ENCODE results near the gene C12orf43. TPM values are rescaled to one million over a fixed set of nuclear protein-coding genes. Genes with fewer than 3 reads are reported as not detected.

The C12orf43 gene
- total RNA-seq, 1 donor from 2014 or later = 12.8 TPM

- no peaks in the 10 kb centered on the region for H3K79me2 ChIP-seq (ENCODE audit: low read depth)
- Mint-ChIP-seq H3K4me3 (no peak overlapping the region), H3K9me3 (no peaks in the 10 kb centered on the region), H3K27ac (peak overlapping the region; percentile 13), H3K27me3 (ENCODE audit: insufficient read depth, low read depth) (peaks cover 7% of the 10 kb centered on the region), H3K36me3 (no peaks in the 10 kb centered on the region), H3K4me1 (peaks cover 15% of the 10 kb centered on the region)
- no peaks in the 10 kb centered on the region for H3K27me3 ChIP-seq
- no peaks in the 10 kb centered on the region for H3F3A ChIP-seq (ENCODE audit: low read depth)
- no peak overlapping the region for H3K4me3 ChIP-seq
- no peaks in the 10 kb centered on the region for H3K9me3 ChIP-seq (ENCODE audit: low read depth)
- no peak overlapping the region for H2AFZ ChIP-seq (replicated peaks)
- H3K36me3 ChIP-seq = no peaks in the 10 kb centered on the region
- no peak for DNase-seq (ENCODE audit: low spot score)
- no peak overlapping the region for H3K27ac ChIP-seq
- no peak overlapping the region for H3K9ac ChIP-seq
- TF ChIP-seq EZH2phosphoT487 (IDR thresholded peaks at IDR 0.05) (no peak), EZH2 (IDR thresholded peaks at IDR 0.05) (no peak), CTCF (IDR thresholded peaks at IDR 0.05) (no peak)
- no peaks in the 10 kb centered on the region for H4K20me1 ChIP-seq (ENCODE audit: low read depth)
- H3K4me2 ChIP-seq = no peak overlapping the region
- no peaks in the 10 kb centered on the region for H3K4me1 ChIP-seq
Measured at GRCh38 chr12:120962532-120963020, 53.7 kb downstream of the C12orf43 start.

GRCh38 chr12:120961604-120962531 is 54.4 kb downstream of the C12orf43 start:
- Histone ChIP-seq H3K9ac (no peak overlapping the region), H4K20me1 (ENCODE audit: low read depth) (no peaks in the 10 kb centered on the region), H3K27ac (no peak overlapping the region), H3K4me2 (no peak overlapping the region), H3F3A (ENCODE audit: low read depth) (no peaks in the 10 kb centered on the region), H3K36me3 (no peaks in the 10 kb centered on the region), H3K27me3 (no peaks in the 10 kb centered on the region), H3K9me3 (ENCODE audit: low read depth) (no peaks in the 10 kb centered on the region), H3K4me3 (no peak overlapping the region), H3K4me1 (no peaks in the 10 kb centered on the region), H3K79me2 (ENCODE audit: low read depth) (no peaks in the 10 kb centered on the region), H2AFZ (replicated peaks) (no peak overlapping the region)
- TF ChIP-seq EZH2 (IDR thresholded peaks at IDR 0.05) (no peak), EZH2phosphoT487 (IDR thresholded peaks at IDR 0.05) (no peak), CTCF (IDR thresholded peaks at IDR 0.05) (no peak)
- Mint-ChIP-seq H3K4me1 (peaks cover 14% of the 10 kb centered on the region), H3K27ac (no peak overlapping the region), H3K27me3 (ENCODE audit: insufficient read depth, low read depth) (peaks cover 4% of the 10 kb centered on the region), H3K4me3 (no peak overlapping the region), H3K36me3 (no peaks in the 10 kb centered on the region), H3K9me3 (no peaks in the 10 kb centered on the region)
- DNase-seq (ENCODE audit: low spot score) = peak; percentile 31

- Histone ChIP-seq H3K4me3 (no peak overlapping the region), H2AFZ (replicated peaks) (no peak overlapping the region)
Measured at GRCh38 chr12:120960657-120961056, 55.6 kb downstream of the C12orf43 start.

More at GRCh38 chr12:120960657-120961056, 55.6 kb downstream of the C12orf43 start:
- no peak overlapping the region for H3K4me3 Mint-ChIP-seq
- Histone ChIP-seq H3K27me3 (no peaks in the 10 kb centered on the region), H4K20me1 (ENCODE audit: low read depth) (no peaks in the 10 kb centered on the region), H3K4me1 (no peaks in the 10 kb centered on the region), H3K9me3 (ENCODE audit: low read depth) (no peaks in the 10 kb centered on the region), H3K4me2 (no peak overlapping the region), H3K79me2 (ENCODE audit: low read depth) (no peaks in the 10 kb centered on the region), H3F3A (ENCODE audit: low read depth) (no peaks in the 10 kb centered on the region), H3K9ac (no peak overlapping the region), H3K27ac (no peak overlapping the region), H3K36me3 (no peaks in the 10 kb centered on the region)
- no peaks in the 10 kb centered on the region for H3K9me3 Mint-ChIP-seq
- no peak for TF ChIP-seq EZH2phosphoT487 (IDR thresholded peaks at IDR 0.05)
- DNase-seq (ENCODE audit: low spot score) = no peak
- peaks cover 4% of the 10 kb centered on the region for H3K27me3 Mint-ChIP-seq (ENCODE audit: insufficient read depth, low read depth)
- H3K36me3 Mint-ChIP-seq = no peaks in the 10 kb centered on the region
- peaks cover 13% of the 10 kb centered on the region for H3K4me1 Mint-ChIP-seq
- no peak overlapping the region for H3K27ac Mint-ChIP-seq
